Measurements from ENCODE around the gene PROZ. TPM values are rescaled to one million over a fixed set of nuclear protein-coding genes. Genes with fewer than 3 reads are reported as not detected.

The PROZ gene
- total and polyA plus RNA-seq, 4 donors: not detected

DNA sequence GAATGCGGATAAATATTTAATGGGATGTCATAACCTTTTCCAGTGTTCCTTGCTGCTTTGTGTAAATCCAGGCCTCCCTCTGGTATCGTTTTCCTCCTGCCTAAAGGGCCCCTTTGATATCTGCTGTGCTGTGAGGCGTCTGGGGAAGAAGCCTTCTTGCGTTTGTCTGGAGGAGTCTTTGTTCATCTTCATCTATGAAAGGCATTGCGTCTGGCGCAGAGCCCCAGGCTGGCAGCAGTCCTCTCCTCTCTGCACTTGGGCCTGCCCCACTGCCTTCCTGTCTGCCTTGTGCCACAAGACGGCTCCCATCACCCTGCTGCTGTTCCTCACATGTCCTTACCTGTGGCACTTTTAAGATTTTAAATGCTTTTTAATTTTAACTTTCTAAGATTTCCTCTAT lies 9.8 kb downstream of the PROZ start:
- no peak overlapping the region for H3K9ac ChIP-seq (ENCODE audit: insufficient read depth in 1 of 2, low read length in 2 of 2)
- peaks cover 0 to 5% (median 0%) of the 10 kb centered on the region in 5 donors for H3K4me1 ChIP-seq (ENCODE audit: control insufficient read depth in 5 of 5, insufficient read depth in 5 of 5, low read length in 5 of 5)
- no peak for ATAC-seq (ENCODE audit: insufficient read depth, low FRiP score)
- no peak for TF ChIP-seq CTCF (IDR thresholded peaks at IDR 0.05; ENCODE audit: control extremely low read depth, extremely low read depth)
- H3K27ac ChIP-seq (ENCODE audit: low read depth in 1 of 2, low read length in 1 of 2): no peak overlapping the region
- peaks cover 3 to 13% (median 10%) of the 10 kb centered on the region in 4 donors for H3K36me3 ChIP-seq (ENCODE audit: control insufficient read depth in 4 of 4, insufficient read depth in 4 of 4, low read length in 4 of 4)
- no peak overlapping the region for H3K4me3 ChIP-seq
- WGBS, 2 donors: 92 to 97% methylated on average over 7 of the region's 7 CpGs
- no peak for DNase-seq
- H3K27me3 ChIP-seq (ENCODE audit: control insufficient read depth in 3 of 3, insufficient read depth in 3 of 3, low read length in 2 of 3): peaks cover 0 to 6% (median 0%) of the 10 kb centered on the region in 3 donors
- H3K9me3 ChIP-seq (ENCODE audit: control insufficient read depth in 4 of 4, insufficient read depth in 3 of 4, low read length in 3 of 4): peaks cover 0 to 4% (median 1%) of the 10 kb centered on the region in 4 donors

DNA sequence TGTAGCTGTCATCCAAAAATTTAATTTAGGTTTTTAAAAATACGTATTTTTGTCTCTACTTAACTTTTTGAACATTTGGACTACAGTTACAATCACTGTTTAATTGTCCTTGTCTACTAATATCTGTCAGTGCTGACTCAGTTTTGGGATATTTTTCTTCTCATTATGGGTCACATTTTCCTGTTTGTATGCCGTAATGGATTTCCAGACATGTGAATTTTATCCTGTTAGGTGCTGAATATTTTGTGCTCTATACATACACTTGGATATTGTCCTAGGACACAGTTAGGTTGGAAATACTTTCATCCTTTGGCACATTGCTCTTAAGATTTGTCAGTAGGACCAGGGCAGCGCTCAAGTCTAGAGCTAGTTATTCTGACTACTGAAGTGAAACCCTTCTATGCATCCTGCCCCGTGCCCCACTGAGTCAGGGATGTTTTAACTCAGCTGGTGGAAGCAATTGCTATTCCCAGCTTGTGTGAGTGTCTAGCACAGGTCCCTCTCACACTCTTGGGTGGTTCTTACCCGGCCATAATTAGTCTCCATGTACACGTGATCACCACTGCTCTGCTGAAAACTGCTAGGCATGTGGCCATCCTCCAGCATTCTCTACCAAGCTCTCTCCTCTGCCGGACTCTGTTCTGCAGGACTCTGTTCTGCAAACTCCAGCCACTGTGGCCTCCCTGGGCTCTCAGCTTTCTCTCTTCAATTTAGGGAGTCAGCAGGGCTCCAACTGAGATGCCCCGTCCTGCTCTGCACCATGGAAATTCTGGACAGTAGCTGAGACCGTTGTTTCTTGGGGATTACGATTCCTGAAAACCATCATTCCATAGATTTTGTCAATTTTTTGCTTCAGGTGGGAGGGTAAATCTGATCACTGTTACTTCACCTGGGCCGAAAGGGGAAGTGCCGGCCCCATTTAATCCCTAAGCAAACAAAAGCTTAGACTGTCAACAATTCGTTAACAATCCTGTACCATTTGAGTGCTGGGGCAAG lies 11.1 kb downstream of the PROZ start:
- WGBS, 2 donors: 86 to 91% methylated on average over 13 of the region's 13 CpGs
- ATAC-seq (ENCODE audit: insufficient read depth, low FRiP score): no peak

DNA sequence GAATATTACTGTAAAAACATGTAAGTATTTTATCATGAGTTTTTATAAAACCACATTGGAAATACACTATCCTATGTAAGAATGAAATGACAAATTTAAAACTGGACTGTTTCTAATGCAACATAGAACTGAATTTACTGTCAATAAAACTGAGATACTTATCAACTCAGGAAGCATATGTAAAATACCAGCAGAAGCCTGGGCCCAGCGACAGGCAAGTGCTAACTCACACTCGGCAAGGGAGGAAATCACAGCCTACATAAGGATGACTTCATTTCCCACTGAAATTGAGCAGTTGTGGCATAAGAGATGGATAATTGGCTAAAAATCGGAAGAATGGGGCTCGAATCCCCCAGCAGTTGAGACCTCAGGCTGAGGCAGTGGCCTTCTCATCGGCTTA lies 12.1 kb downstream of the PROZ start:
- H3K4me3 ChIP-seq: no peak overlapping the region
- H3K27me3 ChIP-seq (ENCODE audit: control insufficient read depth in 3 of 3, insufficient read depth in 3 of 3, low read length in 2 of 3): no peaks in the 10 kb centered on the region
- DNase-seq: no peak
- WGBS, 2 donors: 41 to 61% methylated on average over 5 of the region's 5 CpGs
- no peak overlapping the region for H3K9ac ChIP-seq (ENCODE audit: insufficient read depth in 1 of 2, low read length in 2 of 2)
- H3K4me1 ChIP-seq (ENCODE audit: control insufficient read depth in 5 of 5, insufficient read depth in 5 of 5, low read length in 5 of 5): no peaks in the 10 kb centered on the region
- no peak overlapping the region for H3K27ac ChIP-seq (ENCODE audit: low read depth in 1 of 2, low read length in 1 of 2)
- H3K9me3 ChIP-seq (ENCODE audit: control insufficient read depth in 4 of 4, insufficient read depth in 3 of 4, low read length in 3 of 4): peaks cover 0 to 4% (median 1%) of the 10 kb centered on the region in 4 donors
- ATAC-seq (ENCODE audit: insufficient read depth, low FRiP score): no peak
- H3K36me3 ChIP-seq (ENCODE audit: control insufficient read depth in 4 of 4, insufficient read depth in 4 of 4, low read length in 4 of 4): peaks cover 8 to 21% (median 13%) of the 10 kb centered on the region in 4 donors
- TF ChIP-seq CTCF (IDR thresholded peaks at IDR 0.05; ENCODE audit: control extremely low read depth, extremely low read depth): no peak

More for the DNA sequence above, 11.1 kb downstream of the PROZ start:
- H3K9me3 ChIP-seq (ENCODE audit: control insufficient read depth in 4 of 4, insufficient read depth in 3 of 4, low read length in 3 of 4): peaks cover 0 to 4% (median 1%) of the 10 kb centered on the region in 4 donors
- peaks cover 3 to 16% (median 10%) of the 10 kb centered on the region in 4 donors for H3K36me3 ChIP-seq (ENCODE audit: control insufficient read depth in 4 of 4, insufficient read depth in 4 of 4, low read length in 4 of 4)
- H3K9ac ChIP-seq (ENCODE audit: insufficient read depth in 1 of 2, low read length in 2 of 2): no peak overlapping the region
- H3K4me1 ChIP-seq (ENCODE audit: control insufficient read depth in 5 of 5, insufficient read depth in 5 of 5, low read length in 5 of 5): no peaks in the 10 kb centered on the region
- TF ChIP-seq CTCF (IDR thresholded peaks at IDR 0.05; ENCODE audit: control extremely low read depth, extremely low read depth): no peak
- no peak overlapping the region for H3K4me3 ChIP-seq
- no peak for DNase-seq
- H3K27me3 ChIP-seq (ENCODE audit: control insufficient read depth in 3 of 3, insufficient read depth in 3 of 3, low read length in 2 of 3): no peaks in the 10 kb centered on the region
- no peak overlapping the region for H3K27ac ChIP-seq (ENCODE audit: low read depth in 1 of 2, low read length in 1 of 2)

All from lung (tissue), 12 donors.